PC-9 (cell line): ENCODE data around the gene FARP1.

ENCODE experiments used
- CTCF ChIP-seq: fragments of 200-600 bp; sonication (generic); conservative IDR thresholded peaks from 2 replicates; pipeline ENCODE4 v1.6.1; 2017; ENCODE audit warnings: mixed run types, antibody characterized with exemption, mild to moderate bottlenecking, moderate library complexity
- EZH2 ChIP-seq: fragments of 200-600 bp; sonication (generic); IDR thresholded peaks from 2 replicates; pipeline ENCODE4 v1.8.0; 2017; ENCODE audit warnings: antibody characterized with exemption, low read depth

DNA sequence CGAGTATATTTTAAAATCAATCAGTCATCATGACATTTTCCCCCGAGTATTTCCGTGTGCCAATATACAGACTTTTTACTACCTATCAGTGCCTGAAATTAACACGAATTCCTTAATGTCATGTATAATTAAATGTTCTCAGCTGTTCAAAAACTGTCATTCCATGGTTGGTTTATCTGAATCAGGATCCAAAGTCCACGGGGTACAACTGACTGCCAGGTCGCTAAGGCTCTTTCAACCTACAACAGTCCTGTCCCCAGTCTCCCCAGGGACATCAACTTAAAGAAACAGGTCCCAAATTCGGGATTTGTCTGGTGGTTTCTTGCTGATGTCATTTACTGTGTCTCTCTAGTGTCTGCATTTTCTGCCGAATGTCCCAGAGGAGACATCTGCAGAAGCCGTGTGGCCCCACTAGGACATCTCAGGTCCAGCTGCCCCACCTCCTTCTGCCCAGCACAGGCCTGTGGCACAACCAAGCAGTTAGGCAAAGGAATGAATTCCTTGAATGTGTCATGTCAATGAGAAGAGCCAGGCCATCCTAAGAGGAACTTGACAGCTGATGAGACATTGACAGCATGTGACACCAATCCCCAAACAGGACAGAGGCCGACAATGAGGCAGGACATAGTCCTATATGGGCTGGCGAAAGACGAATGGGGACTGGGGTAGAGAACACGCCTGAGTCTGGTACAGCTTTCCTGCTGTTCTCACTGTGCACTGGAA, 324.5 kb downstream of the FARP1 start:
- TF ChIP-seq CTCF: no peak
- no peak for TF ChIP-seq EZH2
